CD4-positive, alpha-beta T cell treated with Interleukin-15 for 4 hours (primary cell): ENCODE data around the gene EOGT.

Experiments
- DNase-seq: peaks from one replicate; pipeline ENCODE4 v3.0.0-alpha.2; 2020; ENCODE audit warnings: low spot score

Gene EOGT

GRCh38 chr3:69009559-69010410 lies 3.7 kb downstream of the EOGT start:
- DNase-seq, result no peak

GRCh38 chr3:69008980-69009379 lies 4.5 kb downstream of the EOGT start:
- no peak for DNase-seq

GRCh38 chr3:69005791-69006482 lies 7.5 kb downstream of the EOGT start:
- no peak for DNase-seq

GRCh38 chr3:69005071-69005790 lies 8.3 kb downstream of the EOGT start:
- no peak for DNase-seq

GRCh38 chr3:69004138-69004537 lies 9.3 kb downstream of the EOGT start:
- no peak for DNase-seq

- no peak for DNase-seq
Observed at GRCh38 chr3:68999605-69000004, 13.9 kb downstream of the EOGT start.

GRCh38 chr3:68999158-68999557 lies 14.3 kb downstream of the EOGT start:
- no peak for DNase-seq

- no peak for DNase-seq
Observed at GRCh38 chr3:68997887-68998286, 15.6 kb downstream of the EOGT start.

- DNase-seq, result no peak
Observed at GRCh38 chr3:68996356-68996995, 17.0 kb downstream of the EOGT start.

GRCh38 chr3:68988740-68989139 lies 24.7 kb downstream of the EOGT start:
- DNase-seq, result no peak

GRCh38 chr3:68987322-68987721 lies 26.2 kb downstream of the EOGT start:
- DNase-seq, result no peak

GRCh38 chr3:68986496-68987208 lies 26.8 kb downstream of the EOGT start:
- no peak for DNase-seq

GRCh38 chr3:68985146-68985790 lies 28.2 kb downstream of the EOGT start:
- DNase-seq, result no peak

- no peak for DNase-seq
Observed at GRCh38 chr3:68984011-68984530, 29.4 kb downstream of the EOGT start.

- no peak for DNase-seq
Observed at GRCh38 chr3:68977486-68978167, 35.9 kb downstream of the EOGT start.

- no peak for DNase-seq
Observed at GRCh38 chr3:68974711-68975110, 38.8 kb downstream of the EOGT start.

- no peak for DNase-seq
Observed at GRCh38 chr3:68973639-68974038, 39.8 kb downstream of the EOGT start.

- DNase-seq, result peak; percentile 17
Observed at GRCh38 chr3:68972358-68972979, 41.0 kb downstream of the EOGT start.

GRCh38 chr3:68964694-68965093 lies 48.8 kb downstream of the EOGT start:
- no peak for DNase-seq

GRCh38 chr3:68963891-68964290 lies 49.6 kb downstream of the EOGT start:
- no peak for DNase-seq
